SW480 (cell line): Measurements from ENCODE around the gene C17orf75.
A peak's percentile ranks its signal among the peaks of the same experiment; 100 is the strongest.
"Not testable (repeated sequence)": the region's sequence is repeated elsewhere in the genome, so short reads cannot be mapped to it uniquely, and the experiment has no call there.

Experiments
- DNase-seq: peaks from one replicate; pipeline ENCODE4 v3.0.0-alpha.2; 2016; ENCODE audit warnings: low spot score

C17orf75 gene

GRCh38 chr17:32341857-32342602 is at the start of gene C17orf75:
Gene C17orf75 (minus strand): TSS chr17:32342173. CDS start chr17:32342139, 34 bp downstream.
- peak; percentile 80 for DNase-seq

DNA sequence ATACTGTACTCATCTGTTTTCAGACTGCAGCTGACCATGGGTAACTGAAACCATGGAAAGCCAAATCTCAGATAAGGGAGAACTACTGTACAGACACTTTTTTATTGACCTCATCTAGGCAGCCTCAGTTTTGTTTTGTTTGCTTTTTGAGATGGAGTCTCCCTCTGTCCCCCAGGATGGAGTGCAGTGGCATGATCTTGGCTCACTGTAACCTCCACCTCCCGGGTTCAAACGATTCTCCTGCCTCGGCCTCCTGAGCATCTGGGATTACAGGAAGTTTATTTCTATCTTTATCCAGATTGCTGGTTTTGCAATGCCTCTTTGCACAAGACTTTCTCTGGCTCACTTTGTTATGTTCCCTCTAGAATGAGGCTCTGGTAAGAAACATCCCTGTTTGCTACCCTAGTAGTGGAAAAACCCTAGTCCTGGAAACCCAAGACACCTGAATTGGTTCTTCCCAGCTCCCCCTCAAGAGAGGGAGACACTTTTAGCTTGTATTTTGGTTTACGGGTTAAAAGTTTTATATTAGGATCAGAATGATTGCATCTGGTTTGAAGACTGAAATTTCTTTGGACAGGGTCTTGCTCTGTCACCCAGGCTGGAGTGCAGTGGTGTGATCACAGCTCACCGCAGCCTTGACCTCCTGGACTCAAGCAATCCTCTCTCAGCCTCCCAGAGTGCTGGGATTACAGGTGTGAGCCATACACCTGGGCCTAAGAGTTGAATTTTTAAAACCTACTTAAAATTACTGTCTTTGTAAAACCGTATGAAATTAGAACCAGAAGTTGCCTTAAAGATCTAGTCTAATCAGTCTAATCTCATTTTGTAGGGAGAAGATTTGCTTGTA is 46.9 kb upstream of the C17orf75 start:
- no peak for DNase-seq

GRCh38 chr17:32388128-32388527 is 46.2 kb upstream of the C17orf75 start:
- DNase-seq = not testable (repeated sequence)

GRCh38 chr17:32386844-32387243 is 44.9 kb upstream of the C17orf75 start:
- DNase-seq = peak; percentile 33

GRCh38 chr17:32385971-32386370 is 44.0 kb upstream of the C17orf75 start:
- DNase-seq = no peak

GRCh38 chr17:32385121-32385520 is 43.1 kb upstream of the C17orf75 start:
- no peak for DNase-seq

- peak; percentile 9 for DNase-seq
These were observed 42.0 kb upstream of the C17orf75 start for GRCh38 chr17:32383926-32384434.

DNA sequence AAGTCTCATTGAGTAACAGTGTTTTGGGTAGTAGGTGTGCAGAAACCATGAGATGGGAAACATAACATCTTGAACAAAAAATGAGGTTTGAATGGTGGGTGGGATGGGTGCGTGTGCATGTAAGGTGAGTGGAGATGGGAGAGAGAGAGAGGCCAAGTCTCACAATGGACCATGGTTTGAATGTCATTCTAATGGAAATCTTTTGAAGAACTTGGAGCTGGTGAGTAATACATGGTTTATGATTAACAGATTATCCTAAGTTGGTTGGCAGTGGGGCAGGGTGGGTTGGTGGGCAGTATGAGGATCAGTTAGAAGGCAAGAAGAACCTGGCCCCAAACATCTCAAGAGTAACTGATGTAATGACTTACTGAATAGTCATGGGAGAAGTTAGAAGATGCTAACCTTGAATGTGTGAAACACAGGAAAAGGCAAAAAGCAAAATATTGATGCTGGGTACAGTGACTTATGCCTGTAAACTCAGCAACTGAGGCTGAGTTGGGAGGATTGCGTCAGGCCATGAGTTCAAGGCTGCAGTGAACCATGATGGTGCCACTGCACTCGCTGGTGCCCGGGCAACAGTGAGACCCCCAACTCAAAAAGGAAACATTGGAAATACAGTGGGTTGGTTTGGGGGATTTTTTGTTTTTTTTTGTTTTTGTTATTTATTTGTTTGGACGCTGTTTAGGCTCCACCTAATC is 40.7 kb upstream of the C17orf75 start:
- DNase-seq = no peak

DNA sequence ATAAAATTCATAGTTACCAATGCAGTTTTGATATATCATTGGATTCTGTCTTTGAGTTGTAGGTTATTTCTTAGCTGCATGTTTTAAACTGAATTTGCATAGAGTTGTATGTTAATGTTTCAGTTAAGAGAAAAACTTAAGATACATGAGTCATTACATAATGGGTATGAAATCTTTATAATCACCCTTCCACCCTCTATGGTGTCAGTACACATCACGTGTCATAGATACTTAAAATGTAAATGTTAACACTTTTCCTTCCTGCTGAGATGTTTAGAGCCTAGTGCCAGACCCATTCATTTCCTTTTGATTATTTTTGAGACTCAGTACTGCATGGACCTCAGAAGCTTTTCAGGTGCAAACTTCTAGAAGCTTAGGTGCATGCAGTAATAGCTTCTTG is 28.5 kb upstream of the C17orf75 start:
- no peak for DNase-seq

DNA sequence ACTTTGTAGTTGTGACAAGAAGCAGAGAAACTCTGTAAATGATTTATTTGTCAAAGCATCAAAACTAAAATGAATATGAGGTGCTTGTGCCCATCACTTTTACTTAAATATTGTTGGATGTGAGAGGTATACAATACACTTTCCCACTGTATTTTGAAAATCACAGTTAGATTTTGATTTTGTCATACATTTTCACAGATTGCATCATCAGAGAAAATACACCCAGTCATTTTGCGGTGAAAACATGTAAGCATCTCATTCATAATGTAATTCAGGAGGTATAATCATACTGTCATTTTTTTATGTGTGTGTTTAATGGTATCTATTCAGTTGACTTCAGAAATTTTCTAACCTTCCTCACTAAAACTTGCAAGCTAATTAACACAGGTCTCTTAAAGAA is 19.3 kb upstream of the C17orf75 start:
- no peak for DNase-seq

- DNase-seq = no peak
These were observed 15.6 kb upstream of the C17orf75 start for GRCh38 chr17:32357615-32358014.

DNA sequence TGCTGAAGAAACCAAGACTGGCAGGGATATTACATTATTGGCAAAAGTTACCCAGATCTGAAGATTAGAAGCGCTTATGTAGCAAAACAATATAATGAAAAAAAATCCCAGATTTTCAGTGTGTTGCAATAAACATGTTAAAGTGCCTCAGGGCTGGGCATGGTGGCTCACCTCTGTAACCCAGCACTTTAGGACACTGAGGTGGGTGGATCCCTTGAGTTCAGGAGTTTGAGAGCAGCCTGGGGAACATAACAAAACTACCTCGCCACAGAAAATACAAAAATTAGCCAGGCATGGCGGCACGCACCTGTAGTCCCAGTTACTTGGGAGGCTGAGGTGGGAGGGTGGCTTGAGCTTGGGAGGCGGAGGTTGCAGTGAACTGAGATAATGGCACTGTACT is 14.8 kb upstream of the C17orf75 start:
- no peak for DNase-seq

DNA sequence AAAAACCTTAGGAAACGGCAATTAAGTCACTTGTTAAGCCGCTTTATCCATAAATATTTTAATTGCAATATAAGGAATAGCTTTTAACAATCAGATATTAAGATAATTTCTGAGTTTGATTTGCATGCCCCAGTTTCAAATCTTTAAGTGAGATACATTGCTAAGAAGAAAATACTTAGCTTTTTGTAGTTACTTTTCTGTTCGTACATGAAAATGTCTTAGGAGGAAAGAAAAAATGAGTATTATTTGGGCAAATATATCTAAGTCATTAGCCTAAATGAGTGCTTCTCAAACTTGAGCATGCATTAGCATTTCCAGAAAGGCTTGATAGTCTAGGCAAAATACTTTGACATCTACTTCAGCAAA is 14.4 kb upstream of the C17orf75 start:
- DNase-seq = no peak

- DNase-seq = no peak
These were observed 13.8 kb upstream of the C17orf75 start for GRCh38 chr17:32355649-32356377.

DNA sequence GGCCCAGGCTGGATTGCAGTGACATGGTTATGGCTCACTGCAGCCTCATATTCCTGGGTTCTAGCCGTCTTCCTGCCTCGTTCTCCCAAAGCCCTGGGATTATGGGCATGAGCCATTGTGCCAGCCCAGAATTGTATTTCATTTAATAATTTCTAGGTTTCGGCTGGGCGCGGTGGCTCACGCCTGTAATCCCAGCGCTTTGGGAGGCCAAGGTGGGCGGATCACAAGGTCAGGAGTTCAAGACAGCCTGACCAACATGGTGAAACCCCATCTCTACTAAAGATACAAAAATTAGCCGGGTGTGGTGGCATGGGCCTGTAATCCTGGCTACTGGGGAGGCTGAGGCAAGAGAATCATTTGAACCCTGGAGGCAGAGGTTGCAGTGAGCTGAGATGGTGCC is 10.8 kb upstream of the C17orf75 start:
- not testable (repeated sequence) for DNase-seq

DNA sequence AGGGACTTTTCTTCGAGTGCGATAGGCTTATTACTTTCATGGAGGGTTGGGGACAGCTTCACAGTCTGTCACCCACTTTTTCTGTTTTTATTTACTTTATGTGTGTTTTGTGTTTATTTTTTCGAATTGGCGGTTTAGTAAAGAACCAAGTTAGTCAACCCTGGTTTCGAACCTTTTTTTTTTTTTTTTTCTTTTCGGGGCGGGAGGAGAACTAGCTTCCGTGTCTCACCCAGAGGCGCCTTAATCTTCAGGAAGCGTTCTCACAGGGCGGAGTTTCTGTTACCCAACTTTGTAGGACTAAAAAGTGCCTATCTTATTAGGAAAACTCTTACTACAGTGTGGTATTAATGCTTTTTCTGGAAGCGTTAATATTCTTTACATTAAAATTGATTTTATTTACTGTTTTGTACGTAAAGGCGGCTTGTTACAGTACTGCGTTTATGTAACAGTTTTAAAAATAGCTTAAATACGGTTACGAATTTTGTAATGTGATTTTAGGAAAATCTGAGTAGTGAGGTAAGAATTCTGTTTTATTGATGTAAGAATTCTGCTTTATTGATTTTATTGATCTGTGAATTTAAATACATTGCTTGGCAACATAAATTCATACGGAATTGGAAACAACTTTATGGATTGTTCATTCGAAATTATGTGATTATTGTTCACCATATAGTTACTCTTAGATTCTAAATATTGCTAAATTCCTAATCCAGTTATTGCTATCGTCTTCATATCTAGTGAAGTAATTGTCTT is 8.9 kb upstream of the C17orf75 start:
- DNase-seq = peak; percentile 42

DNA sequence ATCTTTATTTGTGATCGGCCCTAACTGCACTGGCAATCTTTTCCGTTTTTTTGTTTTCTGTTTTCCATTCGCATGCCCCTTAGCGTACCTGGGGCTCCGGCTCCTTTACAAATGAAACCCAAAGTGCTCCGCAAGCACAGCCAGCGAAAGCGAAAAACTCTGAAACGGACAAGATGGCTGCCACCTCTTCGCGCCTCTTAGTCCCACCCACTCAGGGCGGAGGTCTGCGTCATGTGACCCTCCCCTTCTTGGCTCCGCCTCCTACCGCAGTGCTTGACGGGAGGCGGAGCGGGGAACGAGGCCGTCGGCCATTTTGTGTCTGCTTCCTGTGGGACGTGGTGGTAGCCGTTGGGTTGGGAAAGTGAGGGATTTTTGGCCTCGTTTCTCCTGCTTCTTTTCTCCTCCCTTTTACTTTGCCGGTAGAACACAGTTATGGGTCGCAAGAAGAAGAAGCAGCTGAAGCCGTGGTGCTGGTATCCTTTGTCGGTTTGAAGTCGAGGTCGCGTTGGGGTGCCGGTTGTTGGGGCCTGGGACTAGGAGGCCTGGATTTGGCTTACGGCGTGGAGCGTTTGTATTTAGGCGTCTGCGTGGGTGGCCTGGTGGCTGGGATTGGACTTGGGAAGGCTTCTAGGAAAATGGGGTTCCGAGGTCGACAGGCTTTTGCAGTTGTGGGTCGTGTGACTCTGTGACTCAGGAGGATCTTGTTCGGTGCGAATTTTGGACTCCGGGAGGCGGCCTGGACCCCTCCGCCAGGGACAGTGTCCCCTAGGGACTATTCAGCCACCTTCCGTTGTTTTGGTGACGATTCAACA is 8.1 kb upstream of the C17orf75 start, which contains the start of gene ZNF207:
ZNF207 (plus strand) TSS at position 304 of the 812 bp plus-strand sequence; CDS start at position 433, 129 bp downstream.
- DNase-seq = peak; percentile 96

- no peak for DNase-seq
These were observed 7.5 kb upstream of the C17orf75 start for GRCh38 chr17:32349503-32349853.

GRCh38 chr17:32348483-32348800 is 6.5 kb upstream of the C17orf75 start:
- DNase-seq = no peak

DNA sequence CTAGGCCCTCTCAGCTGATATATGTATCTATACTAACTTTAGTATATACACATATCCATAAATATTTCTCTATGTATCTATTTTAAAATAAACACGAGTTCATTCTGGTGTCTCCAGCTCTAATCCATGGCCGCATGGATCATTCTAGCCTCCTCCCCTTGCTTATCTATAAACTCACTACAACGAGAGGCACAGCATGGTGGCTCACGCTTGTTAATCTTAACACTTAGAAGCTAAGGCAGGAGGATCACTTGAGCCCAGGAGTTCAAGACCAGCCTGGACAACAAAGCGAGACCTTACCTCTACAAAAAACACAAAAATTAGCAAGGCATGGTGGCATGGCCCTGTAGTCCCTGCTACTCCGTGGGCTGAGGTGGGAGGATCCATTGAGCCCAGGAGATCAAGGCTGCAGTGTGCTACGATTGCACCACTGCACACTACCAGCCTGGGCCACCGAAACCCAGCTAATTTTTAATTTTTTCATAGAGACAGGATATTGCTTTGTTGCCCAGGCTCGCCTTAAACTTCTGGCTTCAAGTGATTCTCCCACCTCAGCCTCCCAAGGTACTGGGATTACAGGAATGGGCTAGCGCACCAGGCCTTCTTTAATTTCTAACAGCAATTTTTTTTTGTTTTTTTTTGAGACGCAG is 4.1 kb upstream of the C17orf75 start:
- no peak for DNase-seq
